K562 (cell line): Measurements from ENCODE around the gene ZNRF1. TPM values are rescaled to one million over a fixed set of nuclear protein-coding genes. Genes with fewer than 3 reads are reported as not detected.

ENCODE experiments used
- ATAC-seq: fragments of 200-7000 bp; cut with Tn5 transposase; 3 replicates; pipeline ENCODE4 v1.9.1; 2020; ENCODE audit warnings: moderate library complexity
- BruUV-seq: library from RNA; stranded (reverse); fragments of 400-500 nt; replicated peaks from 2 replicates; lab custom pipeline; 2021; lab: Mats Ljungman, UMichigan
- CTCF ChIA-PET: fragments of 300-600 bp; formaldehyde crosslinking; extraction: SDS; loops from one replicate; lab custom pipeline; 2021; ENCODE audit warnings: low intra/inter-chr PET ratio; lab: Yijun Ruan, JAX
- POLR2A ChIA-PET: fragments of 300-600, 350-650 bp; sonication (Branson Sonifier 250); formaldehyde crosslinking; extraction: SDS; loops from one replicate; lab custom pipeline; 2021; ENCODE audit warnings: antibody characterized with exemption, inconsistent platforms; lab: Yijun Ruan, JAX
- DNase-seq, 4 experiments: peaks; one replicate each; pipeline versions ENCODE4 v3.0.0 to v3.0.0-alpha.2; 2011 to 2018; ENCODE audit warnings: low spot score in 3 of 4, mixed read lengths in 3 of 4; ENCODE audit errors: extremely low read depth in 1 of 4
- FAIRE-seq: peaks from 2 replicates; lab custom pipeline; 2011; peaks lifted over from hg19 to GRCh38; lab: Jason Lieb, UNC
- H2AFZ ChIP-seq: 2 replicates; pipeline ENCODE4 v1.6.0; 2011; ENCODE audit warnings: low read depth, low read length, control low read depth, inconsistent platforms
- H3K27ac ChIP-seq: fragments of 200-600 bp; 3 replicates; pipeline ENCODE4 v1.8.0; 2011; ENCODE audit warnings: low read depth, mild to moderate bottlenecking, control low read depth, inconsistent platforms, low read length, moderate library complexity, mixed read lengths; ENCODE audit errors: extremely low read depth
- H3K27me3 ChIP-seq, 2 experiments: fragments of 300-600 bp in 1 of 2; 2 replicates in 1 of 2; 3 replicates in 1 of 2; pipeline versions ENCODE4 v1.6.0 to v1.8.0; 2011; ENCODE audit warnings: inconsistent platforms in 2 of 2, low read length in 2 of 2, mild to moderate bottlenecking in 1 of 2, mixed read lengths in 1 of 2, moderate library complexity in 1 of 2; ENCODE audit not compliant: control insufficient read depth in 2 of 2, insufficient read depth in 2 of 2
- H3K36me3 ChIP-seq: fragments of 300-600 bp; 3 replicates; pipeline ENCODE4 v1.8.0; 2011; ENCODE audit warnings: mild to moderate bottlenecking, low read length, inconsistent platforms; ENCODE audit not compliant: control insufficient read depth, insufficient read depth
- H3K4me1 ChIP-seq, 2 experiments: fragments of 200-600 bp in 1 of 2; replicated peaks in 1 of 2; 2 replicates in 1 of 2; 3 replicates in 1 of 2; pipeline versions ENCODE4 v1.5.1 to v1.8.0; 2011; ENCODE audit warnings: inconsistent platforms in 2 of 2, low read length in 2 of 2, mild to moderate bottlenecking in 1 of 2, mixed read lengths in 1 of 2, moderate library complexity in 1 of 2; ENCODE audit not compliant: control insufficient read depth in 2 of 2, insufficient read depth in 2 of 2
- H3K4me2 ChIP-seq: 2 replicates; pipeline ENCODE4 v1.6.1; 2011; ENCODE audit warnings: low read length, control low read depth, inconsistent platforms, mixed read lengths; ENCODE audit not compliant: insufficient read depth
- H3K4me3 ChIP-seq: fragments of 200-600 bp; sonication (generic), shearing (Covaris generic); 2 replicates; pipeline ENCODE4 v1.5.1; 2016; ENCODE audit warnings: control low read depth, inconsistent platforms
- H3K79me2 ChIP-seq: fragments of 200-600 bp; 3 replicates; pipeline ENCODE4 v1.8.0; 2011; ENCODE audit warnings: low read length, inconsistent platforms; ENCODE audit not compliant: control insufficient read depth, insufficient read depth
- H3K9ac ChIP-seq, 2 experiments: 2 replicates each; pipeline versions ENCODE4 v1.6.0 to v1.6.1; 2011; ENCODE audit warnings: low read depth in 2 of 2, low read length in 2 of 2, control low read depth in 1 of 2, inconsistent platforms in 1 of 2, mild to moderate bottlenecking in 1 of 2, mixed read lengths in 1 of 2; ENCODE audit not compliant: insufficient read depth in 1 of 2
- H3K9me1 ChIP-seq: one replicate; pipeline ENCODE4 v1.6.0; 2011; ENCODE audit warnings: inconsistent platforms, mild to moderate bottlenecking, low read length, moderate library complexity; ENCODE audit not compliant: control insufficient read depth, insufficient read depth
- H3K9me3 ChIP-seq: replicated peaks from 2 replicates; pipeline ENCODE4 v1.5.1; 2011; ENCODE audit warnings: low read depth, low read length, inconsistent platforms; ENCODE audit not compliant: control insufficient read depth, insufficient read depth
- H4K20me1 ChIP-seq: replicated peaks from 2 replicates; pipeline ENCODE4 v1.6.1; 2011; ENCODE audit warnings: low read length, inconsistent platforms, mixed read lengths; ENCODE audit not compliant: control insufficient read depth, insufficient read depth
- ARHGAP35 ChIP-seq: fragments of 450-650 bp; IDR thresholded peaks from 2 replicates; pipeline ENCODE4 v1.6.1; 2018; ENCODE audit not compliant: partially characterized antibody
- ARID1B ChIP-seq: fragments of 450-650 bp; IDR thresholded peaks from 2 replicates; pipeline ENCODE4 v1.6.1; 2016; ENCODE audit warnings: antibody characterized with exemption, mild to moderate bottlenecking, inconsistent platforms
- ARID3A ChIP-seq: IDR thresholded peaks from 2 replicates; pipeline ENCODE4 v1.6.1; 2012; ENCODE audit warnings: low read depth, low read length, improper control_type of control experiment, borderline replicate concordance
- BACH1 ChIP-seq: fragments of 200-800 bp; sonication (Bioruptor generic); IDR thresholded peaks from 2 replicates; pipeline ENCODE4 v1.6.1; 2016; ENCODE audit warnings: missing genetic modification characterization, missing compliant biosample characterization
- DDX20 ChIP-seq: fragments of 450-650 bp; IDR thresholded peaks from 2 replicates; pipeline ENCODE4 v1.6.1; 2016; ENCODE audit warnings: missing genetic modification characterization, low read depth, mild to moderate bottlenecking, missing compliant biosample characterization, moderate library complexity
- NFIC ChIP-seq: fragments of 450-650 bp; IDR thresholded peaks from 2 replicates; pipeline ENCODE4 v1.6.1; 2017; ENCODE audit warnings: mild to moderate bottlenecking, inconsistent platforms
- RCOR1 ChIP-seq, 2 experiments: IDR thresholded peaks; 2 replicates each; pipeline ENCODE4 v1.6.1; 2012; ENCODE audit warnings: low read depth in 2 of 2, low read length in 2 of 2, borderline replicate concordance in 1 of 2, improper control_type of control experiment in 1 of 2
- SMAD3 ChIP-seq: fragments of 450-650 bp; formaldehyde crosslinking; conservative IDR thresholded peaks from 2 replicates; pipeline ENCODE4 v1.4.0; 2020; ENCODE audit warnings: mild to moderate bottlenecking
- TBL1XR1 ChIP-seq, 2 experiments: IDR thresholded peaks; 2 replicates each; pipeline ENCODE4 v1.6.1; 2012; ENCODE audit warnings: improper control_type of control experiment in 2 of 2, low read length in 2 of 2, mild to moderate bottlenecking in 1 of 2
- TCF3 ChIP-seq: sonication (generic); formaldehyde crosslinking; IDR thresholded peaks from 2 replicates; pipeline ENCODE4 v1.4.0; 2020; ENCODE audit warnings: mild to moderate bottlenecking, missing genetic modification reagents
- TEAD4 ChIP-seq, 2 experiments: sonication (generic) in 1 of 2; formaldehyde crosslinking in 1 of 2; IDR thresholded peaks; 2 replicates each; pipeline versions ENCODE4 v1.6.1 to v1.8.0; 2012 to 2022; ENCODE audit warnings: borderline replicate concordance in 1 of 2, inconsistent platforms in 1 of 2, low read length in 1 of 2, mild to moderate bottlenecking in 1 of 2, missing genetic modification reagents in 1 of 2
- YY1 ChIP-seq, 3 experiments: IDR thresholded peaks; 2 replicates each; pipeline ENCODE4 v1.6.1; 2011; ENCODE audit warnings: low read length in 2 of 3, mild to moderate bottlenecking in 2 of 3, moderate library complexity in 2 of 3, borderline replicate concordance in 1 of 3, control low read depth in 1 of 3, low read depth in 1 of 3; ENCODE audit not compliant: insufficient read depth in 3 of 3, insufficient replicate concordance in 2 of 3, control insufficient read depth in 1 of 3, insufficient read length in 1 of 3; ENCODE audit errors: extremely low read depth in 1 of 3
- ZKSCAN1 ChIP-seq: fragments of 150-350 bp; IDR thresholded peaks from 2 replicates; pipeline ENCODE4 v1.6.1; 2016; ENCODE audit warnings: low read depth, low read length
- ZNF143 ChIP-seq: sonication (generic); formaldehyde crosslinking; IDR thresholded peaks from 2 replicates; pipeline ENCODE4 v1.9.0; 2022; ENCODE audit warnings: mild to moderate bottlenecking, missing genetic modification reagents
- ZNF41 ChIP-seq: fragments of 250-450 bp; sonication (Bioruptor Pico); conservative IDR thresholded peaks from 2 replicates; pipeline ENCODE4 v1.4.0; 2020; ENCODE audit warnings: mild to moderate bottlenecking
- WGBS: fragments of 100-300 bp; shearing (Covaris generic); methylation state at CpG from one replicate; pipeline ENCODE4 v1.1.6; 2016; ENCODE audit warnings: low coverage, mixed read lengths; ENCODE audit not compliant: insufficient coverage; ENCODE audit errors: missing lambda C conversion rate; 5-methylcytosine and 5-hydroxymethylcytosine counted together
- in situ Hi-C: fragments of 300-500 bp; cut with MboI; formaldehyde crosslinking; loops from 4 replicates; pipeline ENCODE4 v1.15.0; 2018; ENCODE audit warnings: inconsistent platforms, mixed read lengths
- intact Hi-C: fragments of 100-400 bp; cut with micrococcal nuclease; formaldehyde crosslinking; loops from 2 replicates; pipeline ENCODE4 v1.14.2; 2022
- polyA plus RNA-seq, 8 experiments: library from polyadenylated mRNA; depleted of rRNA in 4 of 8; stranded (reverse) in 5 of 8; unstranded in 3 of 8; fragments of >200 nt; fragmentation: Nextera tagmentation in 2 of 8; fragmentation: Illumina TruSeq in 1 of 8; extraction: Ambion mirVana in 2 of 8; extraction: Trizol in 1 of 8; gene quantifications; 2 replicates each; pipeline versions ENCODE4 v1.2.1 to v1.2.3, GENCODE V29; 2011 to 2014; ENCODE audit warnings: inconsistent platforms in 1 of 8, missing spikeins in 1 of 8
- total RNA-seq, 7 experiments: library from RNA; depleted of rRNA in 6 of 7; stranded (reverse); fragments of >200 nt in 6 of 7; fragmentation: Illumina TruSeq in 2 of 7; extraction: Trizol in 2 of 7; gene quantifications; 2 replicates each; pipeline versions ENCODE4 v1.2.1 to v1.2.3, GENCODE V29; 2011 to 2021; ENCODE audit warnings: low replicate concordance in 1 of 7
- TF ChIP-seq, protein P1 (sequence below): fragments of 200-800 bp; sonication (Bioruptor generic); IDR thresholded peaks from 2 replicates; pipeline ENCODE4 v1.6.1; 2017; ENCODE audit warnings: missing genetic modification characterization, missing compliant biosample characterization

Gene ZNRF1
- total and polyA plus RNA-seq, 9 of the 15 experiments (the other 6 are each of a cell fraction or from before 2014, with no cell fraction given): 9.5 to 37.7 (median 20.0) TPM

DNA sequence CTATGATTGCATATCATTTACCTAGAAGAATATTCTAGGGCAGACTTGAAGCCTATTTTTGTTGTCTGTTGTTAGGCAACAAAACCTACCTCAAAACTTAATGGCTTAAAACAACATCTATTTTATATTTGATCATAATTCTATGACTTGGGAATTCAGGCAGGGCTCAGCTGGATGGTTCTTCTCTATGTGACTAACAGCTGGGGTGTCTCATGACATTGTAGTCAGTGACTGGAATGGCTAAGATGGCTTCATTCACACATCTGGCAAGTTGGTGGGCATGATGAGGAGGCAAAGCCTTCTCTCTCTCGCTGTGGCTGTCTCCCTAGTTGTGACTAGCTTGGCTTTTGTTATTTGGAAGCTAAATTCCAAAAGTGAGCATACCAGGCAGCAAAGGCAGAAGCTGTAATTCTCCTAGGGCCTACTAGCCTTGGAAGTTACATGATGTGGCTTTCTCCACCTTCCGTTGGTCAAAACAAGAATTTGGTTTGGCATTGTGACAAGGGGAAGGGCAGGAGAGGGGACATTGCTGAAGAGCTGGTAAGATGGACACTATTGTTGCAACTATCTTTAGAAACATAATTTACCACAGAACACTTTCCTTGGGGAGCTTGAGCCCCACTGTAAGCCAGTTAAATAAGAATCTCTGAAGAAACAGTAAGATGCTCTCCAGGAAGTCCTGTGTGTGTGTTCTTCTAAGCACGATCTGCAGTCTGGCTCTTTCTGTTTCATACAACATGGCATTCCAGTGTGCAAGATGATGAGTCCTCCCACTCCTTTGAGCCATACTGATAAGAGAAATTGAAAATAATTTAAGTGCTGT lies 39.4 kb downstream of the ZNRF1 start:
- H3K9ac ChIP-seq: peak overlapping the region; percentile 36 to 69; a peak in 3 of 4 replicates
- ATAC-seq (peak; percentile 44), FAIRE-seq (no peak), DNase-seq (peak; percentile 22 to 51 (median 34))
- intact Hi-C loops: no loop called here
- H3K4me3 ChIP-seq: no peak overlapping the region
- H3K79me2 ChIP-seq: peaks cover 92% of the 10 kb centered on the region
- no TSS peak for BruUV-seq
- peak overlapping the region; percentile 65 for H3K27ac ChIP-seq
- peak overlapping the region; percentile 20 for H2AFZ ChIP-seq
- 15% methylated on average over 3 of the region's 3 CpGs for WGBS
- H3K9me3 ChIP-seq: no peaks in the 10 kb centered on the region
- ChIA-PET POLR2A (interaction anchor here (0.6 to 2.2 kb wide), 8 partner anchors 11 to 628 kb away, joined by 3 to 8 read pairs (median 4); no protein-coding TSS in a partner anchor), CTCF (no interaction called here)
- no peaks in the 10 kb centered on the region for H3K27me3 ChIP-seq
- H3K9me1 ChIP-seq: no peaks in the 10 kb centered on the region
- H3K4me2 ChIP-seq: peak overlapping the region; percentile 61
- in situ Hi-C loops: no loop called here
- H3K36me3 ChIP-seq: peaks cover 4% of the 10 kb centered on the region; the same call in 1 of the 3 replicates
- peaks cover 9 to 39% of the 10 kb centered on the region in 2 experiments; a peak in 4 of 5 replicates for H3K4me1 ChIP-seq
- H4K20me1 ChIP-seq: no peaks in the 10 kb centered on the region
- TF ChIP-seq, protein P1, sequence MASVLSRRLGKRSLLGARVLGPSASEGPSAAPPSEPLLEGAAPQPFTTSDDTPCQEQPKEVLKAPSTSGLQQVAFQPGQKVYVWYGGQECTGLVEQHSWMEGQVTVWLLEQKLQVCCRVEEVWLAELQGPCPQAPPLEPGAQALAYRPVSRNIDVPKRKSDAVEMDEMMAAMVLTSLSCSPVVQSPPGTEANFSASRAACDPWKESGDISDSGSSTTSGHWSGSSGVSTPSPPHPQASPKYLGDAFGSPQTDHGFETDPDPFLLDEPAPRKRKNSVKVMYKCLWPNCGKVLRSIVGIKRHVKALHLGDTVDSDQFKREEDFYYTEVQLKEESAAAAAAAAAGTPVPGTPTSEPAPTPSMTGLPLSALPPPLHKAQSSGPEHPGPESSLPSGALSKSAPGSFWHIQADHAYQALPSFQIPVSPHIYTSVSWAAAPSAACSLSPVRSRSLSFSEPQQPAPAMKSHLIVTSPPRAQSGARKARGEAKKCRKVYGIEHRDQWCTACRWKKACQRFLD: peak; percentile 85
- TF ChIP-seq ARID3A: peak; percentile 11; the same call in 1 of the 2 replicates
- peak; percentile 47 for TF ChIP-seq NFIC
- no peak for TF ChIP-seq ZNF143 (CRISPR knock-in tag)
- TF ChIP-seq DDX20: 0 out of 2 replicates have a peak, but pooled peaks have one; percentile 11
- no peak for TF ChIP-seq TBL1XR1 (IDR thresholded peaks at IDR 0.05; ENCODE audit: low read length in 2 of 2)
- peak; percentile 30; the same call in 1 of the 2 replicates for TF ChIP-seq TCF3
- TF ChIP-seq ZNF41 (CRISPR knock-in tag): no peak
- TF ChIP-seq BACH1 (tag): peak; percentile 29; the same call in 1 of the 2 replicates
- TF ChIP-seq TEAD4 (IDR thresholded peaks at IDR 0.05; ENCODE audit: low read length): peak; percentile 66; the same call in 1 of the 2 replicates
- no peak for TF ChIP-seq TEAD4 (CRISPR knock-in tag; IDR thresholded peaks at IDR 0.05; ENCODE audit: borderline replicate concordance)
- TF ChIP-seq SMAD3 (CRISPR knock-in tag): no peak
- TF ChIP-seq ARID1B: peak; percentile 49; the same call in 1 of the 2 replicates
- no peak for TF ChIP-seq ARHGAP35
- TF ChIP-seq YY1 (IDR thresholded peaks at IDR 0.05; ENCODE audit: borderline replicate concordance in 1 of 3, control insufficient read depth in 1 of 3, extremely low read depth in 1 of 3, insufficient read depth in 3 of 3, insufficient read length in 1 of 3, insufficient replicate concordance in 2 of 3, low read depth in 1 of 3, low read length in 2 of 3): peak in 1 of 3 experiments; percentile 37
- no peak for TF ChIP-seq ZKSCAN1
- TF ChIP-seq RCOR1 (IDR thresholded peaks at IDR 0.05; ENCODE audit: borderline replicate concordance in 1 of 2, low read depth in 2 of 2, low read length in 2 of 2): 0 out of 4 replicates have a peak, but pooled peaks of 1 of the 2 experiments have one; percentile 5
